WTC11 (cell line): ENCODE data around the gene MGMT.

ENCODE experiments used
- ATF1 ChIP-seq: sonication (generic); formaldehyde crosslinking; IDR thresholded peaks from 2 replicates; pipeline ENCODE4 v1.8.1; 2023; ENCODE audit warnings: mild to moderate bottlenecking, moderate library complexity, missing genetic modification reagents
- ATF6 ChIP-seq: sonication (generic); formaldehyde crosslinking; IDR thresholded peaks from 2 replicates; pipeline ENCODE4 v1.8.1; 2023; ENCODE audit warnings: mild to moderate bottlenecking, missing genetic modification reagents
- CREM ChIP-seq: sonication (generic); formaldehyde crosslinking; IDR thresholded peaks from 2 replicates; pipeline ENCODE4 v1.8.1; 2022; ENCODE audit warnings: mild to moderate bottlenecking, missing genetic modification reagents, moderate library complexity
- CTCF ChIP-seq: fragments of 200-600 bp; IDR thresholded peaks from 2 replicates; pipeline ENCODE4 v1.8.0; 2022; ENCODE audit warnings: antibody characterized with exemption
- FOXK1 ChIP-seq: sonication (generic); formaldehyde crosslinking; IDR thresholded peaks from 2 replicates; pipeline ENCODE4 v1.8.0; 2022; ENCODE audit warnings: mild to moderate bottlenecking, moderate library complexity, missing genetic modification reagents
- NFYB ChIP-seq: sonication (generic); formaldehyde crosslinking; conservative IDR thresholded peaks from 2 replicates; pipeline ENCODE4 v1.8.0; 2022; ENCODE audit warnings: low read depth, missing genetic modification reagents
- USF1 ChIP-seq: sonication (generic); formaldehyde crosslinking; IDR thresholded peaks from 2 replicates; pipeline ENCODE4 v1.8.0; 2022; ENCODE audit warnings: mild to moderate bottlenecking, missing genetic modification reagents
- ZNF425 ChIP-seq: fragments of 250-450 bp; sonication (Bioruptor Pico); conservative IDR thresholded peaks from 2 replicates; pipeline ENCODE4 v1.9.0; 2021; ENCODE audit warnings: mild to moderate bottlenecking
- ZSCAN18 ChIP-seq: fragments of 250-450 bp; sonication (Bioruptor Pico); IDR thresholded peaks from 2 replicates; pipeline ENCODE4 v2.1.2; 2022; ENCODE audit warnings: mild to moderate bottlenecking, moderate library complexity

- TF ChIP-seq ATF6 = no peak
- no peak for TF ChIP-seq ATF1 (CRISPR knock-in tag)
- TF ChIP-seq ZNF425 (CRISPR knock-in tag) = no peak
- no peak for TF ChIP-seq CREM (CRISPR knock-in tag)
- TF ChIP-seq USF1 (CRISPR knock-in tag) = no peak
- TF ChIP-seq CTCF = no peak
- no peak for TF ChIP-seq FOXK1 (CRISPR knock-in tag)
- no peak for TF ChIP-seq ZSCAN18 (CRISPR knock-in tag)
- no peak for TF ChIP-seq NFYB (CRISPR knock-in tag)
Measured at GRCh38 chr10:129741978-129742741, 275.1 kb downstream of the MGMT start.
